Measurements from ENCODE around the gene UNC45B.
"Not testable (repeated sequence)": the region's sequence is repeated elsewhere in the genome, so short reads cannot be mapped to it uniquely, and the experiment has no call there.

The UNC45B gene

GRCh38 chr17:35174835-35175334, 27.3 kb downstream of the UNC45B start:
- DNase-seq: no peak

GRCh38 chr17:35175638-35176415, 28.2 kb downstream of the UNC45B start:
- peak in 1 of 2 experiments; percentile 13 for DNase-seq

- no peak for DNase-seq
Measured at GRCh38 chr17:35176897-35177296, 29.3 kb downstream of the UNC45B start.

- not testable (repeated sequence) for DNase-seq
Measured at GRCh38 chr17:35179379-35179778, 31.8 kb downstream of the UNC45B start.

GRCh38 chr17:35183332-35183731, 35.7 kb downstream of the UNC45B start:
- DNase-seq: no peak

- DNase-seq: no peak
Measured at GRCh38 chr17:35184274-35184673, 36.7 kb downstream of the UNC45B start.

GRCh38 chr17:35185849-35186248, 38.2 kb downstream of the UNC45B start:
- no peak for DNase-seq

- no peak for DNase-seq
Measured at GRCh38 chr17:35187481-35187880, 39.9 kb downstream of the UNC45B start.

- DNase-seq: no peak
Measured at GRCh38 chr17:35188111-35188510, 40.5 kb downstream of the UNC45B start.

GRCh38 chr17:35189291-35189690, 41.7 kb downstream of the UNC45B start:
- no peak for DNase-seq

- DNase-seq: no peak
Measured at GRCh38 chr17:35191001-35191695, 43.5 kb downstream of the UNC45B start.

- no peak for DNase-seq
Measured at GRCh38 chr17:35192708-35193107, 45.1 kb downstream of the UNC45B start.

GRCh38 chr17:35194001-35194400, 46.4 kb downstream of the UNC45B start, which contains the start of gene SLC35G3:
Gene SLC35G3 (minus strand): TSS chr17:35194393. CDS start chr17:35194307, 86 bp downstream.
- DNase-seq: not testable (repeated sequence)

- DNase-seq: not testable (repeated sequence)
Measured at GRCh38 chr17:35195062-35195461, 47.4 kb downstream of the UNC45B start.

- DNase-seq: not testable (repeated sequence)
Measured at GRCh38 chr17:35202582-35202981, 55.0 kb downstream of the UNC45B start.

GRCh38 chr17:35210741-35211140, 63.1 kb downstream of the UNC45B start:
- no peak for DNase-seq

GRCh38 chr17:35212668-35213067, 65.1 kb downstream of the UNC45B start:
- DNase-seq: no peak

GRCh38 chr17:35213412-35213940, 65.9 kb downstream of the UNC45B start:
- DNase-seq: no peak

- DNase-seq: no peak
Measured at GRCh38 chr17:35214192-35214591, 66.6 kb downstream of the UNC45B start.

GRCh38 chr17:35214631-35215273, 67.1 kb downstream of the UNC45B start:
- peak; percentile 73 to 78 for DNase-seq

GRCh38 chr17:35217107-35217506, 69.5 kb downstream of the UNC45B start:
- DNase-seq: no peak

GRCh38 chr17:35218915-35219314, 71.3 kb downstream of the UNC45B start:
- no peak for DNase-seq

- no peak for DNase-seq
Measured at GRCh38 chr17:35222452-35222851, 74.8 kb downstream of the UNC45B start.
